ENCODE data around the gene FMNL3. TPM values are rescaled to one million over a fixed set of nuclear protein-coding genes. Genes with fewer than 3 reads are reported as not detected.

The FMNL3 gene
- total and polyA plus RNA-seq, 2 of the 13 experiments (the other 11 are each of a cell fraction or from before 2014, with no cell fraction given): 0.44 to 1.1 TPM

DNA sequence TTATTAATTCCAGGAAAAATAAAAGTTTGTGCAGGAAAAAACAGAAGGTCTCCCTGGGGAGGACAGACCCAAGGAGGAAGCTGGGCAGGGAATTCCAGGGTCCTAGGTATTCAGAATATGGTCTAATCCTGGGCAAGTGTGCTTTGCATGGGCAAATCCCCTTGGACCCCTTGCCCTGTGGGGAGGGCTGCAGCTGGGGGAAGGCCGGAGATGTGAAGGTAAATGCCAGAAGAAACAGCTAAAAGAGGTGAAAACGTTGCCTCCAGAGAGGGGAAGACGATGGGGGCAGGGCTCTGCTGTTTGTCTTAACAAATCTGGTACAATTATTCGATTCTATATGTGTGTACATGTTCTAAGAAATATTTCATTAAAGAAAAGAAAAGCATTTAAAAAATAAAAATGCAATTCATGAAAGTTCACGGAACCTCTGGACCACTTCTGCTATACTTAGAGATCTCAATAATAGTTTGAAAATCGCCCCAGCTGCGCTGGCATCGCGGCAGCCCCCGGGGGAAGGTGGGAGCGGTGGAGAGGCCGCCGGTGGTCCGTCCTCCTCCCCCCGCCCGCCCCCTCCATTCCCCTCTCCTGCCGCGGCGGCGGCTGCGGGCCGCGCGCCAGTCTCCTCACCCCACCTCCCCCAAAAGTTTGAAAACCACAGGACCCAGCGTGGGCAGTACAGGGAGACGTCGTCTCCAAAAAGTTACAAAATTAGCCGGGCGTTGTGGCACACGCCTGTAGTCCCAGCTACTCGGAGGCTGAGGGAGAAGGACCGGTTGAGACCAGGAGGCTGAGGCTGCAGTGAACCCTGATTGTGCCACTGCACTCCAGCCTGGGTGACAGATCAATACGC, 85.3 kb downstream of the FMNL3 start (continued):
- TF ChIP-seq, protein P1, sequence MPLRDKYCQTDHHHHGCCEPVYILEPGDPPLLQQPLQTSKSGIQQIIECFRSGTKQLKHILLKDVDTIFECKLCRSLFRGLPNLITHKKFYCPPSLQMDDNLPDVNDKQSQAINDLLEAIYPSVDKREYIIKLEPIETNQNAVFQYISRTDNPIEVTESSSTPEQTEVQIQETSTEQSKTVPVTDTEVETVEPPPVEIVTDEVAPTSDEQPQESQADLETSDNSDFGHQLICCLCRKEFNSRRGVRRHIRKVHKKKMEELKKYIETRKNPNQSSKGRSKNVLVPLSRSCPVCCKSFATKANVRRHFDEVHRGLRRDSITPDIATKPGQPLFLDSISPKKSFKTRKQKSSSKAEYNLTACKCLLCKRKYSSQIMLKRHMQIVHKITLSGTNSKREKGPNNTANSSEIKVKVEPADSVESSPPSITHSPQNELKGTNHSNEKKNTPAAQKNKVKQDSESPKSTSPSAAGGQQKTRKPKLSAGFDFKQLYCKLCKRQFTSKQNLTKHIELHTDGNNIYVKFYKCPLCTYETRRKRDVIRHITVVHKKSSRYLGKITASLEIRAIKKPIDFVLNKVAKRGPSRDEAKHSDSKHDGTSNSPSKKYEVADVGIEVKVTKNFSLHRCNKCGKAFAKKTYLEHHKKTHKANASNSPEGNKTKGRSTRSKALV (CRISPR knock-in tag; IDR thresholded peaks at IDR 0.05): no peak
- no peak for TF ChIP-seq ZNF850 (CRISPR knock-in tag; conservative IDR thresholded peaks at IDR 0.05)
- TF ChIP-seq NONO (IDR thresholded peaks at IDR 0.05): no peak
- no peak for TF ChIP-seq NONO (CRISPR knock-in tag; conservative IDR thresholded peaks at IDR 0.05)
- TF ChIP-seq, protein P2, sequence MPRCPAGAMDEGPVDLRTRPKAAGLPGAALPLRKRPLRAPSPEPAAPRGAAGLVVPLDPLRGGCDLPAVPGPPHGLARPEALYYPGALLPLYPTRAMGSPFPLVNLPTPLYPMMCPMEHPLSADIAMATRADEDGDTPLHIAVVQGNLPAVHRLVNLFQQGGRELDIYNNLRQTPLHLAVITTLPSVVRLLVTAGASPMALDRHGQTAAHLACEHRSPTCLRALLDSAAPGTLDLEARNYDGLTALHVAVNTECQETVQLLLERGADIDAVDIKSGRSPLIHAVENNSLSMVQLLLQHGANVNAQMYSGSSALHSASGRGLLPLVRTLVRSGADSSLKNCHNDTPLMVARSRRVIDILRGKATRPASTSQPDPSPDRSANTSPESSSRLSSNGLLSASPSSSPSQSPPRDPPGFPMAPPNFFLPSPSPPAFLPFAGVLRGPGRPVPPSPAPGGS (CRISPR knock-in tag; IDR thresholded peaks at IDR 0.05): no peak
- TF ChIP-seq KLF12 (CRISPR knock-in tag; IDR thresholded peaks at IDR 0.05; ENCODE audit: borderline replicate concordance): no peak
- TF ChIP-seq POLR2AphosphoS2 (IDR thresholded peaks at IDR 0.05; ENCODE audit: low read depth, low read length): no peak
- TF ChIP-seq, protein P3, sequence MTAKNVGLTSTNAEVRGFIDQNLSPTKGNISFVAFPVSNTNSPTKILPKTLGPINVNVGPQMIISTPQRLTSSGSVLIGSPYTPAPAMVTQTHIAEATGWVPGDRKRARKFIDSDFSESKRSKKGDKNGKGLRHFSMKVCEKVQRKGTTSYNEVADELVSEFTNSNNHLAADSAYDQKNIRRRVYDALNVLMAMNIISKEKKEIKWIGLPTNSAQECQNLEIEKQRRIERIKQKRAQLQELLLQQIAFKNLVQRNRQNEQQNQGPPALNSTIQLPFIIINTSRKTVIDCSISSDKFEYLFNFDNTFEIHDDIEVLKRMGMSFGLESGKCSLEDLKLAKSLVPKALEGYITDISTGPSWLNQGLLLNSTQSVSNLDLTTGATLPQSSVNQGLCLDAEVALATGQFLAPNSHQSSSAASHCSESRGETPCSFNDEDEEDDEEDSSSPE (CRISPR knock-in tag; IDR thresholded peaks at IDR 0.05): no peak
- TF ChIP-seq ZNF558 (CRISPR knock-in tag; IDR thresholded peaks at IDR 0.05; ENCODE audit: borderline replicate concordance): no peak
- TF ChIP-seq, protein P4, sequence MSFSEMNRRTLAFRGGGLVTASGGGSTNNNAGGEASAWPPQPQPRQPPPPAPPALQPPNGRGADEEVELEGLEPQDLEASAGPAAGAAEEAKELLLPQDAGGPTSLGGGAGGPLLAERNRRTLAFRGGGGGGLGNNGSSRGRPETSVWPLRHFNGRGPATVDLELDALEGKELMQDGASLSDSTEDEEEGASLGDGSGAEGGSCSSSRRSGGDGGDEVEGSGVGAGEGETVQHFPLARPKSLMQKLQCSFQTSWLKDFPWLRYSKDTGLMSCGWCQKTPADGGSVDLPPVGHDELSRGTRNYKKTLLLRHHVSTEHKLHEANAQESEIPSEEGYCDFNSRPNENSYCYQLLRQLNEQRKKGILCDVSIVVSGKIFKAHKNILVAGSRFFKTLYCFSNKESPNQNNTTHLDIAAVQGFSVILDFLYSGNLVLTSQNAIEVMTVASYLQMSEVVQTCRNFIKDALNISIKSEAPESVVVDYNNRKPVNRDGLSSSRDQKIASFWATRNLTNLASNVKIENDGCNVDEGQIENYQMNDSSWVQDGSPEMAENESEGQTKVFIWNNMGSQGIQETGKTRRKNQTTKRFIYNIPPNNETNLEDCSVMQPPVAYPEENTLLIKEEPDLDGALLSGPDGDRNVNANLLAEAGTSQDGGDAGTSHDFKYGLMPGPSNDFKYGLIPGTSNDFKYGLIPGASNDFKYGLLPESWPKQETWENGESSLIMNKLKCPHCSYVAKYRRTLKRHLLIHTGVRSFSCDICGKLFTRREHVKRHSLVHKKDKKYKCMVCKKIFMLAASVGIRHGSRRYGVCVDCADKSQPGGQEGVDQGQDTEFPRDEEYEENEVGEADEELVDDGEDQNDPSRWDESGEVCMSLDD (CRISPR knock-in tag; IDR thresholded peaks at IDR 0.05; ENCODE audit: borderline replicate concordance): no peak
- TF ChIP-seq ZNF251 (CRISPR knock-in tag; IDR thresholded peaks at IDR 0.05): no peak
- TF ChIP-seq TBX3 (IDR thresholded peaks at IDR 0.05; ENCODE audit: borderline replicate concordance): no peak
- TF ChIP-seq, protein P5, sequence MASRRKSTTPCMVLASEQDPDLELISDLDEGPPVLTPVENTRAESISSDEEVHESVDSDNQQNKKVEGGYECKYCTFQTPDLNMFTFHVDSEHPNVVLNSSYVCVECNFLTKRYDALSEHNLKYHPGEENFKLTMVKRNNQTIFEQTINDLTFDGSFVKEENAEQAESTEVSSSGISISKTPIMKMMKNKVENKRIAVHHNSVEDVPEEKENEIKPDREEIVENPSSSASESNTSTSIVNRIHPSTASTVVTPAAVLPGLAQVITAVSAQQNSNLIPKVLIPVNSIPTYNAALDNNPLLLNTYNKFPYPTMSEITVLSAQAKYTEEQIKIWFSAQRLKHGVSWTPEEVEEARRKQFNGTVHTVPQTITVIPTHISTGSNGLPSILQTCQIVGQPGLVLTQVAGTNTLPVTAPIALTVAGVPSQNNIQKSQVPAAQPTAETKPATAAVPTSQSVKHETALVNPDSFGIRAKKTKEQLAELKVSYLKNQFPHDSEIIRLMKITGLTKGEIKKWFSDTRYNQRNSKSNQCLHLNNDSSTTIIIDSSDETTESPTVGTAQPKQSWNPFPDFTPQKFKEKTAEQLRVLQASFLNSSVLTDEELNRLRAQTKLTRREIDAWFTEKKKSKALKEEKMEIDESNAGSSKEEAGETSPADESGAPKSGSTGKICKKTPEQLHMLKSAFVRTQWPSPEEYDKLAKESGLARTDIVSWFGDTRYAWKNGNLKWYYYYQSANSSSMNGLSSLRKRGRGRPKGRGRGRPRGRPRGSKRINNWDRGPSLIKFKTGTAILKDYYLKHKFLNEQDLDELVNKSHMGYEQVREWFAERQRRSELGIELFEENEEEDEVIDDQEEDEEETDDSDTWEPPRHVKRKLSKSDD (CRISPR knock-in tag; IDR thresholded peaks at IDR 0.05; ENCODE audit: low read depth): no peak
- TF ChIP-seq POLR2A (IDR thresholded peaks at IDR 0.05; ENCODE audit: insufficient read depth in 1 of 2, low read depth in 2 of 2, low read length in 2 of 2): no peak
